ENCODE measurements around the gene LAMA4. TPM values are rescaled to one million over a fixed set of nuclear protein-coding genes. Genes with fewer than 3 reads are reported as not detected.

The LAMA4 gene
- total and polyA plus RNA-seq, 4 experiments from 2014 or later, result not detected

DNA sequence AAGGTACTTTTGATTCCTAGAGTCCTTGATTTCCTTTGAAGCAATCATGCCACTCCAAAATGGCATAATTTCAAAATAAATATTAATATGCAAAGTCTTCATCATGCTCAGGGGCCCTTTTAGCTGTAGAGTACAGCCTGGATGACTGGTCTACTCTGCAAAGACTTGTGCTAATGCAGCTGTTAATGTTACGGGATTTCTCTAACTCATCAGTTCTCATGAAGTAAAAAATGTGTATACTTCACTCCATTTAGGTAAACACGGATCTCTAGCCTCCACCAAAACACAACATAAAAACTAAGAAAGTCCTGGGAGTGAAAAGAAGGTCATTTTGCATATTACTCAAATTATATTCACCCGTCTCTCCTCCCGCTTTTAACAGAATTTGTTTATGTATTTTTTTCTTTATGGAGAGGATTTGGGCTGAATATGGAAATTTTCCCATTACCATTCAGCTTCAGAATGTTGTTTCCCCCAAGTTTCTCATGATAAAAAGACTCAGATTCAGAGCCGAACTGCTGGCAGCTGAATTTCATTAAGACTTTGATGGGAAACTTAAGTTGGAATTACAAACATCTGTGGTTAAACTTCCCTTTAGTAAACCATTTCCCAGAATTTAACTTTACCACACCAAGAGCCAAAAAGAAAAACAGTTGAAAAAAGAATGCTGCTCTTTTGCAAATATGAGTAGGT lies 8.7 kb downstream of the LAMA4 start:
- Histone ChIP-seq H3K27me3 (ENCODE audit: insufficient read depth, low read length) (no peaks in the 10 kb centered on the region), H3K9me3 (ENCODE audit: control insufficient read depth in 1 of 2, low read length in 2 of 2) (no peaks in the 10 kb centered on the region), H3K27ac (ENCODE audit: low read depth, low read length) (no peak overlapping the region), H3K4me3 (ENCODE audit: low read length in 2 of 2) (no peak overlapping the region), H3K4me1 (ENCODE audit: insufficient read depth, low read length) (no peaks in the 10 kb centered on the region), H3K36me3 (ENCODE audit: insufficient read depth, low read length) (no peaks in the 10 kb centered on the region)
- intact Hi-C loops (cut with micrococcal nuclease), result no loop called here
- ChIA-PET POLR2A (ENCODE audit: partially characterized antibody) (no interaction called here), CTCF (ENCODE audit: partially characterized antibody) (no interaction called here)
- DNase-seq, result no peak
- peaks cover 7 to 10% (median 8%) of the 10 kb centered on the region in 4 donors for H3K4me1 Mint-ChIP-seq
- no peaks in the 10 kb centered on the region for H3K9me3 Mint-ChIP-seq
- H3K36me3 Mint-ChIP-seq, result no peaks in the 10 kb centered on the region
- H3K27ac Mint-ChIP-seq, result no peak overlapping the region
- no peak overlapping the region for H3K4me3 Mint-ChIP-seq
- peaks cover 12 to 14% of the 10 kb centered on the region in 2 donors for H3K27me3 Mint-ChIP-seq

DNA sequence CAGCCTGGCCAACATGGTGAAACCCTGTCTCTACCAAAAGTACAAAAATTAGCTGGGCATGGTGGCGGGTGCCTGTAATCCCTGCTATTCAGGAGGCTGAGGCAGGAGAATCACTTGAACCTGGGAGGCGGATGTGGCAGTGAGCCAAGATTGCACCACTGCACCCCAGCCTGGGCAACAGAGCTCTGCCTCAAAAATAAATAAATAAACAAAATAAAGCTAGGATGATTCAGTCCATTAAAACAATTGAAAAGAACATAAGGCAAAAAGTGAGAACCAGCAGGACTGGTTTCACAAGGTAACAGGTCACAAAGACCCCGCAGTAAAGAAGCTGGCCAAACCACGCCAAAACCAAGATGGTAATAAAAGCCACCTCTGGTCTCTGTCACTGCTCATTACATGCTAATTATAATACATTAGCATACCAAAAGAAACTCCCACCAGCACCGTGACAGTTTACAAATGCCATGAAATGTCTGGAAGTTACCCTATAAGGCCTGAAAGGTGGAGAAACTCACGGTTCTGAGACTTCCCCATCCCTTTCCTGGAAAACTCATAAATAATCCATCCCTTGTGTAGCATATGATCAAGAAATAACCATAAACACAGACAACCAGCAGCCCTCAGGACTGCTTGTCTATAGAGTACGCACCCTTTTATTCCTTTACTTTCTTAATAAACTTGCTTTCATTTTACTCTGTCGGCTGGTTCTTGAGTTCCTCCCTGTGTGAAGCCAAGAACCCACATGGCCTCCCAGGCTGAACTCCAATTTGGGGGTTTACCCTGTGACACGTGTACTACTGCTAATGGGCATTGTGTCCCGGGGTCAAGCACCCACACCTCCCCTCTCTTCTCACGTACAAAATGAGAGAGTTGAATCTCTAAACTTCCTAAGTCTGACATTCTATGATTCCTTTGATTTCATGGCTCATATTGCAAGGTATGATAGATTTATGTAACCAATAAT lies 10.2 kb downstream of the LAMA4 start:
- Histone ChIP-seq H3K36me3 (ENCODE audit: insufficient read depth, low read length) (no peaks in the 10 kb centered on the region), H3K4me3 (ENCODE audit: low read length in 2 of 2) (no peak overlapping the region), H3K27me3 (ENCODE audit: insufficient read depth, low read length) (no peaks in the 10 kb centered on the region), H3K27ac (ENCODE audit: low read depth, low read length) (no peak overlapping the region), H3K9me3 (ENCODE audit: control insufficient read depth in 1 of 2, low read length in 2 of 2) (no peaks in the 10 kb centered on the region), H3K4me1 (ENCODE audit: insufficient read depth, low read length) (no peaks in the 10 kb centered on the region)
- Mint-ChIP-seq H3K27me3 (peaks cover 4 to 8% of the 10 kb centered on the region in 2 donors), H3K4me1 (peaks cover 7 to 10% (median 8%) of the 10 kb centered on the region in 4 donors), H3K4me3 (no peak overlapping the region), H3K9me3 (no peaks in the 10 kb centered on the region), H3K27ac (no peak overlapping the region), H3K36me3 (no peaks in the 10 kb centered on the region)
- POLR2A ChIA-PET (ENCODE audit: partially characterized antibody), result no interaction called here
- DNase-seq, result no peak
- CTCF ChIA-PET (ENCODE audit: partially characterized antibody), result no interaction called here
- intact Hi-C loops (cut with micrococcal nuclease), result no loop called here

DNA sequence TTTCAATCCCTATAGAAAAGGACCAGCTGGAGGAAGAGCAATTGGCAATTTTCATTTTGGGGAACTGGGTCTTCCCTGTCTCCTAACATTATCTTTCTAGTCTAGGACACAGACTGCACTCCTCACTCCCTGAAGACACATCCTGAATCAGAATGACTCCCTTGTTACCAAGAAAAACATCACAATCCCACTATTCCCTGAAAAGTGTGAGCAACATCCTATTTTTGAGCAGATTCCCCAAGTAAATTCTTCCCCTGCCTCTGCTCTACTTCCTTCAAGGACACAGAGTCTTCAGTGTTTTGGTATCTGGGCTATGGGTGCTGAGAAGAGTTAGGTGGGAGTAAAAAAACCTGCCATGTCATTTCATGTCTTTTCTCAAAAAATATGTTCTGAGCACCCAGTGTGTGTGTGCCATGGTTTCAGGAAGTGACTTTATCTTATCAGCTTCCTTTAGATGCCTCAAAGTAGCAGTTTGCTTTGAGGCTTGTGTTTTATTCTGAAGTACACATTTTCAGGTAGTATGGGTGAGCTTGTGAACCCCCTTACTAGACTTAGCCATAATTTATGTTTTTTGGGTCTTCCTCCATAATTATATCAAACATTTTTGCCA lies 12.4 kb downstream of the LAMA4 start:
- Mint-ChIP-seq H3K4me1 (peaks cover 7 to 10% (median 8%) of the 10 kb centered on the region in 4 donors), H3K27me3 (peaks cover 3 to 10% of the 10 kb centered on the region in 2 donors), H3K27ac (no peak overlapping the region), H3K36me3 (no peaks in the 10 kb centered on the region), H3K4me3 (no peak overlapping the region), H3K9me3 (no peaks in the 10 kb centered on the region)
- no peak for DNase-seq
- no peak overlapping the region for H3K4me3 ChIP-seq (ENCODE audit: low read length in 2 of 2)
- H3K27ac ChIP-seq (ENCODE audit: low read depth, low read length), result no peak overlapping the region
- ChIA-PET CTCF (ENCODE audit: partially characterized antibody) (no interaction called here), POLR2A (ENCODE audit: partially characterized antibody) (no interaction called here)
- H3K36me3 ChIP-seq (ENCODE audit: insufficient read depth, low read length), result no peaks in the 10 kb centered on the region
- intact Hi-C loops (cut with micrococcal nuclease), result no loop called here
- H3K9me3 ChIP-seq (ENCODE audit: control insufficient read depth in 1 of 2, low read length in 2 of 2), result no peaks in the 10 kb centered on the region
- no peaks in the 10 kb centered on the region for H3K4me1 ChIP-seq (ENCODE audit: insufficient read depth, low read length)
- no peaks in the 10 kb centered on the region for H3K27me3 ChIP-seq (ENCODE audit: insufficient read depth, low read length)

DNA sequence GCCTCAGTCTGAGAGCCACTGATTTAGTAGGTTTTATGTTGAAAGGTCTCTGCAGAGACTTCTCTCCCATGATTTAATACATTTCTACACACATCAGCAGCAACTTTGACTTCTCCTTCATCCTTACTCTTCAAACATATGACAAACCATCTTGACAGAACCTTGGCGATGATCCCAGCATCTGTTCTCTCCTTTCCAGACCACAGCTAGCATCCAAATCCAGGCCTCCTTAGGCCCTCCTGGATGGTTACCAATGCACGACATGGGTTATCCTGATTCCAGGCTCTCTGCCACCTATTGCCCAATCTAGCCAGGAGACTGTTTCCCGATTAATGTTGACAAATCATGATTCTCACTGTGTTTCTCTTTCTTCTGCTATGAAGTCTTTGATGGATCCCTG lies 16.8 kb downstream of the LAMA4 start:
- ChIA-PET POLR2A (ENCODE audit: partially characterized antibody) (no interaction called here), CTCF (ENCODE audit: partially characterized antibody) (no interaction called here)
- Mint-ChIP-seq H3K36me3 (no peaks in the 10 kb centered on the region), H3K9me3 (peaks cover 0 to 1% (median 0%) of the 10 kb centered on the region in 8 donors), H3K27me3 (peaks cover 11 to 12% of the 10 kb centered on the region in 2 donors), H3K4me3 (no peak overlapping the region), H3K27ac (no peak overlapping the region), H3K4me1 (peaks cover 5 to 12% (median 8%) of the 10 kb centered on the region in 4 donors)
- intact Hi-C loops (cut with micrococcal nuclease), result no loop called here
- Histone ChIP-seq H3K36me3 (ENCODE audit: insufficient read depth, low read length) (no peaks in the 10 kb centered on the region), H3K4me3 (ENCODE audit: low read length in 2 of 2) (no peak overlapping the region), H3K27me3 (ENCODE audit: insufficient read depth, low read length) (no peaks in the 10 kb centered on the region), H3K27ac (ENCODE audit: low read depth, low read length) (no peak overlapping the region), H3K9me3 (ENCODE audit: control insufficient read depth in 1 of 2, low read length in 2 of 2) (no peaks in the 10 kb centered on the region), H3K4me1 (ENCODE audit: insufficient read depth, low read length) (no peaks in the 10 kb centered on the region)
- no peak for DNase-seq

DNA sequence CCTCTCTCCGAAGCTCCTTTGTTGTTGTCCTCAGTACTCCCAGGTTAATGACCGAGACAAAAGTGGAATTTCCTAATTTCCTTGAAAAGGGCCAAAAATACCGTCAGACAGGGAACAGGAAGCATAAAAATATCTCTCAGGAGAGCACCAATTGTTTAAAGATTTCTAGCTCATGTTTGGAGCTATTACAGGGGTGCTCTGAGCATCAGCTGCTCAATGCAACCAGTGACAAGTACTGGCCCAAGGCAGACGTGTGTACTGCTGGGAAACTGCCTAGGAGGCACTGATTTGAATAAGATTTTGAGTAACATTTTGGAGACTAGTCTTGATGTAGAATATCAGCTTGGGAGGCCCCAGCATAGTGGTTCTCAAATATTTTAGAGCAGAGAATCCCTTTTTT lies 17.3 kb downstream of the LAMA4 start:
- Histone ChIP-seq H3K27ac (ENCODE audit: low read depth, low read length) (no peak overlapping the region), H3K4me1 (ENCODE audit: insufficient read depth, low read length) (no peaks in the 10 kb centered on the region), H3K9me3 (ENCODE audit: control insufficient read depth in 1 of 2, low read length in 2 of 2) (no peaks in the 10 kb centered on the region), H3K27me3 (ENCODE audit: insufficient read depth, low read length) (no peaks in the 10 kb centered on the region), H3K4me3 (ENCODE audit: low read length in 2 of 2) (no peak overlapping the region), H3K36me3 (ENCODE audit: insufficient read depth, low read length) (no peaks in the 10 kb centered on the region)
- H3K36me3 Mint-ChIP-seq, result no peaks in the 10 kb centered on the region
- no peak overlapping the region for H3K4me3 Mint-ChIP-seq
- peaks cover 10 to 12% of the 10 kb centered on the region in 2 donors for H3K27me3 Mint-ChIP-seq
- H3K9me3 Mint-ChIP-seq, result peaks cover 0 to 1% (median 0%) of the 10 kb centered on the region in 8 donors
- no peak for DNase-seq
- POLR2A ChIA-PET (ENCODE audit: partially characterized antibody), result no interaction called here
- H3K4me1 Mint-ChIP-seq, result peaks cover under 1 to 7% (median 4%) of the 10 kb centered on the region in 4 donors
- H3K27ac Mint-ChIP-seq, result no peak overlapping the region
- intact Hi-C loops (cut with micrococcal nuclease), result no loop called here
- CTCF ChIA-PET (ENCODE audit: partially characterized antibody), result interaction anchor here (0.9 kb wide), 1 partner anchor 16 kb away, joined by 3 read pairs; no protein-coding TSS in a partner anchor

DNA sequence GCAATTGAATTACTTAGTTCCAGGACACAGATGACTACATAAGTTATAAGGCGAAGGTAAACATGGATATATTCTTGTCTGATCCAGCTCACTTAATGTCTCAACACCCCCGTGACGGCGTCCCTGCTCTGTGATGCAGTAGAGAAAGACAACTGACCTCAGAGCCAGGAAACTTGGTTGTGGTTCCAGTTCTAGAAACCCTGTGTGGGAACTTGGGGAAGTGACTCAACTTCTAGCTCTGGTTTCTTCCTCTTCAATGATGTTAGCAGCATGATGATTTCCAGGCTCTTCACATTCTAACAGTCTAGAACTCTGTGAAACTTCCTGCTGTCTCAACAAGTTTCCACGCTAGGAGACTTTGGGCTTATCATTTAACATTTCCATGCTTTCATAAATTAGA lies 18.4 kb downstream of the LAMA4 start:
- peaks cover 0 to 4% (median 0%) of the 10 kb centered on the region in 4 donors for H3K4me1 Mint-ChIP-seq
- H3K27ac ChIP-seq (ENCODE audit: low read depth, low read length), result no peak overlapping the region
- intact Hi-C loops (cut with micrococcal nuclease), result no loop called here
- H3K27ac Mint-ChIP-seq, result no peak overlapping the region
- no peak overlapping the region for H3K4me3 Mint-ChIP-seq
- H3K36me3 ChIP-seq (ENCODE audit: insufficient read depth, low read length), result no peaks in the 10 kb centered on the region
- H3K9me3 Mint-ChIP-seq, result peaks cover 0 to 1% (median 0%) of the 10 kb centered on the region in 8 donors
- DNase-seq, result peak in 1 of 5 donors; percentile 45
- H3K27me3 ChIP-seq (ENCODE audit: insufficient read depth, low read length), result no peaks in the 10 kb centered on the region
- no peaks in the 10 kb centered on the region for H3K4me1 ChIP-seq (ENCODE audit: insufficient read depth, low read length)
- no peaks in the 10 kb centered on the region for H3K36me3 Mint-ChIP-seq
- no peak overlapping the region for H3K4me3 ChIP-seq (ENCODE audit: low read length in 2 of 2)
- ChIA-PET CTCF (ENCODE audit: partially characterized antibody) (no interaction called here), POLR2A (ENCODE audit: partially characterized antibody) (no interaction called here)
- H3K27me3 Mint-ChIP-seq, result peaks cover 11 to 12% of the 10 kb centered on the region in 2 donors
- H3K9me3 ChIP-seq (ENCODE audit: control insufficient read depth in 1 of 2, low read length in 2 of 2), result no peaks in the 10 kb centered on the region

DNA sequence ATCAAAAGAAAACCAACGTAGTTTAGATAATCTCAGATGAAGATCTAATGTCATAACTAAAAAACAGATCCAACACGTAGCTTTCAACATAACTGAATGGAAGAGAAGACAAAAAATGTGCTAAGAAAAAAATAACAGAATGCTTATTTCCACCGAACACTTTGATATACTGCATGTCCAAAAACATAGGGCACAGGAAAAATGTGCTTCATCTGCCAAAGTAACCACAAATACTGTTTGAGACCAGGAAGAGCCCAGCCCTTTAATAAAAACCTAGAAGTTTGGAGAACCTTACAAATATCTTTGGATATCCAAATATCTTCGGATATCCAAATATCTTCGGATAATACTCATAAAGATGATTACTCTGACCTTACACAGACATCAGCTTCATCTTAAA lies 19.8 kb downstream of the LAMA4 start:
- no peak overlapping the region for H3K27ac ChIP-seq (ENCODE audit: low read depth, low read length)
- H3K9me3 Mint-ChIP-seq, result peaks cover 0 to 1% (median 0%) of the 10 kb centered on the region in 8 donors
- no peaks in the 10 kb centered on the region for H3K9me3 ChIP-seq (ENCODE audit: control insufficient read depth in 1 of 2, low read length in 2 of 2)
- intact Hi-C loops (cut with micrococcal nuclease), result no loop called here
- no peak for DNase-seq
- ChIA-PET POLR2A (ENCODE audit: partially characterized antibody) (no interaction called here), CTCF (ENCODE audit: partially characterized antibody) (interaction anchor here (1.2 kb wide), 1 partner anchor 55 kb away, joined by 3 read pairs; no protein-coding TSS in a partner anchor)
- peaks cover 12% of the 10 kb centered on the region in 2 donors for H3K27me3 Mint-ChIP-seq
- no peak overlapping the region for H3K4me3 ChIP-seq (ENCODE audit: low read length in 2 of 2)
- peaks cover 0 to 4% (median 0%) of the 10 kb centered on the region in 4 donors for H3K4me1 Mint-ChIP-seq
- H3K27me3 ChIP-seq (ENCODE audit: insufficient read depth, low read length), result no peaks in the 10 kb centered on the region
- no peaks in the 10 kb centered on the region for H3K36me3 Mint-ChIP-seq
- no peaks in the 10 kb centered on the region for H3K4me1 ChIP-seq (ENCODE audit: insufficient read depth, low read length)
- H3K27ac Mint-ChIP-seq, result no peak overlapping the region
- H3K4me3 Mint-ChIP-seq, result no peak overlapping the region
- no peaks in the 10 kb centered on the region for H3K36me3 ChIP-seq (ENCODE audit: insufficient read depth, low read length)
